ENCODE results near the gene DNAJC22. TPM values are rescaled to one million over a fixed set of nuclear protein-coding genes. Genes with fewer than 3 reads are reported as not detected.
A peak's percentile ranks its signal among the peaks of the same experiment; 100 is the strongest.

DNAJC22 gene
- polyA plus RNA-seq, 1 donor = 30.2 TPM

DNA sequence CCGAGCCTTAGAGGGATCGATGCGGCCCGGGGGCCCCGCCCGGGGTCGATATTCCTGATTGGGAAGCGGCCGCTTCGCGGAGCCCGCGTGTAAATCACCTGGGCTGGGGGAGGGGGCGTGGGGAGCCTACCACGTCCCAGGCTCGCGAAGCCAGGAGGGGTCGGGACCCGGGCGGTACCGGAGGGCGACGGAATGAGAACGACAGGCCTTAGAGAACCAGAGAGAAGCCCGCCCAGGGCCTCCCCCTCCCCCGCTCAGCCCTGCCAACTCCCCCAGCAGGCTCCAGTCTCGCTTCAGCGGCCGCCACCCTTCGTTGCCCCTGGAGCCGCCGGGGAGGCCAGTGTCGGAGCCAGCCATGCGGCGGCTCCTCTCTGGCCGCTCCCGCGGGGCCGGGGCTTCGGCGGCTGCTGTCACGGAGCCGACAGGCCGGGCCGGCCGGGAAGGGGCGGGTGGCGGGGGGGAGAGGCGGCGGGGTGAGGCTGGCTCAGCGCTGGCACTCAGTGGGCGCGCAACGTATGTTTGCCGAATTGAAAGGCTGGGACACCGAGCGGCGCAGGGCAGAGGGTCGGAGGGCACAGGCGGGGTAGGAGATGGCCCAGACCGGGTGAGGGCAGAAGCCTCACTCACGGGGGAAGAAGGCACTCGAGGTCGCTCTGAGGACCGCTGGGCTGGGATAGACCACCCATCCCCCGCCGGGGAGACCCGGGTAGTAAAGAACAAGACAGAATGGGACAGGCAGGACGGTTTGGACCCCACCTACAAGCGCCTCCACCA is 1.4 kb upstream of the DNAJC22 start:
- peak; percentile 82 for DNase-seq

DNA sequence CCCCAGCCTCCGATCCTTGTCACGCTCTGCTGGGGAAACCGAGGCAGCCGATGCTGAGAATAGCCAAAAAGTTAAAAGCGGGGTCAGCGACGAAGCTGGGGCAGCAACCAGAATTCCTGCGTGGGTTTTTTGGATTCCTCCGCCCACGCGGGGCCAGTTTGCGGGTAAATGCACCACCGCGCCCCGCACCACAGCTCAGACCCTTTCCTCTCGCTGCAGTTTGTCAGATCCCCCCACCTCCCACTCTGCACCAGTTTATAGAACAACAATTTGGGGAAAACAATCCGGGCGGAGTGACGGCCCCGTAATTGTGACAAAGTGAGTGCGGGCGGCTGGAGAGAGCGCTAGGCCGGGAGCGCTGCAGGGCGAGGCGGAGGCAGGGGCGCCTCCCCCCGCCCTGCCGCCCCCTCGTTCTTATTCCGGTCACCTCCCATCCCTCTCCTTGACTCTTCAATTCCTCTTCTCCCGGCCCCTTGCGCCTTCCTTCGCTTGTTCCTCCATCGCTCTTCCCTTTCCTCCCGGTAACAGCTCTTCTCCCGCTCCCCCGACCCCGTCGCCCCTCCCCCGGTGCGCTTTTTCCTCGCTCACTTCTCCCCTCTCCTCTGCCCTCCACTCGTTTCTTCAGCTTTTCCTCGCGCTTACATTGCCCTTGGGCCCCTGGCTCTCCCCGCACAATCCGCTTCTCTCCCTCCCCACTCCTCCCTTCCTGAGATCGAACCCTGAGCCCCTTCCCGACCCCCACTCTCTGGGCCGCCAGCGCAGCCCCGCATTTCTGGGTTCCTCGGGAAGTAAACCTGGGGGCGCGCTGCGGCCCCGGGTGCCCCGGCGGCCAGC is 646 bp upstream of the DNAJC22 start:
- DNase-seq = no peak

- DNase-seq = peak; percentile 83
Observed at GRCh38 chr12:49347311-49348193, 864 bp downstream of the DNAJC22 start.

DNA sequence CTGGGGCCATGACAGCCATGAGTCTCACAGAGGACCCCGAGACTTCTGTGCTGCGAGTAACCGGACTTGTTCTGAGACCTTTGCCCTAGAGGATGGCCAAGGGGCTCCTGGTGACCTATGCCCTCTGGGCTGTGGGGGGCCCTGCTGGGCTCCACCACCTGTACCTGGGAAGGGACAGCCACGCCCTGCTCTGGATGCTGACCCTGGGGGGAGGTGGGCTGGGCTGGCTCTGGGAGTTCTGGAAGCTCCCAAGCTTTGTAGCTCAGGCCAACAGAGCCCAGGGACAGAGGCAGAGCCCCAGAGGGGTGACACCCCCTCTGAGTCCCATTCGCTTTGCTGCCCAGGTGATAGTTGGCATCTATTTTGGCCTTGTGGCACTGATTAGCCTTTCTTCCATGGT is 2.1 kb downstream of the DNAJC22 start:
- DNase-seq = no peak

- no peak for DNase-seq
Observed at GRCh38 chr12:49349266-49349665, 2.6 kb downstream of the DNAJC22 start.

DNA sequence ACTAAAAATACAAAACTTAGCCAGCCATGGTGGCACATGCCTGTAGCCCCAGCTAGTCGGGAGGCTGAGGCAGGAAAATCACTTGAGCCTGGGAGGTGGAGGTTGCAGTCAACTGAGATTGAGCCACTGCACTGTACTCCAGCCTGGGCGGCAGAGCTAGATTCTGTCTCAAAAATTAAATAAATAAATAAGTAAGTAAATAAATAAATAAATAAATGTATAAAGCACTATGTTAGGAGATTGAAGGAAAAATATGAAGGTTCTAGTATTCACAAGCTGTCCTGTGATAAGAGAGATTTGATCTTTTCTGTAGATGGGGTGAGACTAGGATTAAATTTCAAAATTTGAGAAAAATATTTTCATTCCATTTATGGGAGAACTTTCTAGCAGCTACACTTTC is 5.7 kb downstream of the DNAJC22 start:
- no peak for DNase-seq

DNA sequence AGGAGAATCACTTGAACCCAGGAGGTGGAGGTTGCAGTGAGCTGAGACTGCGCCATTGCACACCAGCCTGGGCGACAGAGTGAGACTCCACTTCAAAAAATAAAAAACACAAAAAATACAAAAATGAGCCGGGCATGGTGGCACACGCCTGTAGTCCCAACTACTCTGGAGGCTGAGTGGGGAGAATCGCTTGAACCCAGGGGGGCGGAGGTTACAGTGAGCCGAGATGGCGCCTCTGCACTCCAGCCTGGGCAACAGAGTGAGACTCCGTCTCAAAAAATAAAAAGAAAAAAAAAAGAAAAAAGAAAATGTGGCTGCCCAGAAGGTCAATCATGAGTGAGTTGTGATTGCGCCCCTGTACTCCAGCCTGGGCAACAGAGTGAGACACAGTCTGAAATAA is 9.2 kb downstream of the DNAJC22 start:
- no peak for DNase-seq

DNA sequence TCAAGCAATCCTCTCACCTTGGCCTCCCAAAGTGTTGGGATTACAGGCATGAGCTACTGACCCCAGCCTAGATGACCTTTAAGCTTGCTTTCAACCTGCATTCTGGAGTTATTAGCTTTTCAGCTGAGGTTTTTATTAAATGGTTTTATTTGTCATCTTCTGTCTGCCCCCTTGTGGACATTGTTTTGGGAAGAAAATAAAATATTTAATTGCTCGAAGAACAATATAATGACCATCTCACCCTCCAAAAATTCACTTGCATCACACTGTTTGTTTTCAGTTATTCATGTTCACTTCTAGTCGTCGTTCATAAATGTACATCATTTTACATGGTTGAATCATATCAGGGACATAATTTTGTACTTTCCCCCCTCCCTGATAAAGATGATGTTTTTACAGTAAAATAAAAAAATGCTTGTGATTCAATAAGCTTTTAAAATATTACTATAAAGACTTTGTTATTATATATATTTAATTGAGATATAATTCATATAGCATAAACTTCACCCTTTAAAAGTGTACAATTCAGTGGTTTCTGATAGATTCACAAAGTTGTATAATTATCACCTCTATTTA is 10.5 kb downstream of the DNAJC22 start:
- no peak for DNase-seq

GRCh38 chr12:49358483-49359141 is 11.9 kb downstream of the DNAJC22 start:
- DNase-seq = peak; percentile 82

- DNase-seq = no peak
Observed at GRCh38 chr12:49359671-49360070, 13.0 kb downstream of the DNAJC22 start.

DNA sequence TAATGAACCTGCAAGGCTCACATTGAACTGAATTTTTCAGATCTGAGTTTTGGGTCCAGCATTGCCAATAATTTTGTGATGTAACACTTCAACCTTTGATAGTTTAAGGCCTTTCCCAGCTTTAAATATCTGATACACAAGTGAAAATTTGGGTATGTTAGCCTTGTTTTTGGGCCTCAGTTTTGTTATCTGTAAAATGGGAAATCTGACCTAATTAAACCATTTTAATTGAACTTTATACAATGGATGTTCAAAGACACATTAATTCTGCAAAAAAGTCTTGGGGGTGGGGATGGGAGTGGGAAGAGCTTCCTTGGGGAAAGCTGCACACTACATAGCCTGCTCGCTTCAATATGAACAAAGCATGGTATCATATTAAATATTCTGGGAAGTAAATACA is 15.4 kb downstream of the DNAJC22 start:
- no peak for DNase-seq

DNA sequence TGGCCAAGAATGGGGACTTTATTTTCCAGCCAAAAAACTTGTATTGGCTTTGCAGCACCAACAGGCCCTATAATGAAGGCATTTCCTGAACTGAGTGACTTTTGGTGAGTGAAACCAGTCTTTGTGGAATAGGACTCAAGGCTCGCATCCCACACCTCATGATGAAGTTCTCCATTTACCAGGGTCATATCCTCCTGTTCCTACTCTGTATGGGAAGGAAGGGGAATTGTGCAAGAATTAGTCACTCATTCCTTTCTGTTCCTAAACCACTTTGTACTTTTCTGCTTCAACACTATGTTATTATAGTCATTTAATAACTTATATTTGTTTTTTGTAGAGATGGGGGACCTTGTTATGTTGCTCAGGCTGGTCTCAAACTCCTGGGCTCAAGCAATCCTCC is 18.3 kb downstream of the DNAJC22 start:
- DNase-seq = no peak

- no peak for DNase-seq
Observed at GRCh38 chr12:49365542-49365941, 18.9 kb downstream of the DNAJC22 start.

- DNase-seq = no peak
Observed at GRCh38 chr12:49366096-49366651, 19.5 kb downstream of the DNAJC22 start.

GRCh38 chr12:49366652-49367380 is 20.1 kb downstream of the DNAJC22 start:
- peak; percentile 95 for DNase-seq

GRCh38 chr12:49367381-49368239 is 20.9 kb downstream of the DNAJC22 start, which contains the start of gene SPATS2:
SPATS2 (plus strand) TSS chr12:49367462; CDS start chr12:49461013, 93,551 bp downstream.
- DNase-seq = no peak

- DNase-seq = no peak
Observed at GRCh38 chr12:49368240-49368600, 21.5 kb downstream of the DNAJC22 start.

- DNase-seq = no peak
Observed at GRCh38 chr12:49369411-49370145, 22.9 kb downstream of the DNAJC22 start.

GRCh38 chr12:49370539-49370938 is 23.9 kb downstream of the DNAJC22 start:
- DNase-seq = no peak
